ENCODE results near the gene SYCP2L.

Gene SYCP2L

DNA sequence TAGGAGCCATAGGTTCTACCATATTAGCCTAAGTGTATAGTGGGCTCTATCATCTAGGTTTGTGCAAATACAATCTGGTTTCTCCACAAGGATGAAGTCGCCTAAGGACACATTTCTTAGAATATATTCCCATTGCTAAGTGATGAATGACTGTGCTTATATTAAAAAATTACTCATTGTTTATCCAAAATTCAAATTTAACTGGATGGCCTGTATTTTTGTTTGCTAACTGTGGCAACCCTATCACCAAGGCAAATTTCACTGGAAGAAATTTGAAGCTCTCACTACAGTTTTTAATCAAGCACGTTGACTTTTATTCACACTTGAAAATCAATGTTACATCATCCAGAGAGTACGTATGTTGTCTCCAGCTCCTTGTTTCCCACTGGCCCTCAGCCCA lies 18.9 kb upstream of the SYCP2L start:
- H2AFZ ChIP-seq = no peak overlapping the region
- no peaks in the 10 kb centered on the region for H3K36me3 ChIP-seq (ENCODE audit: control insufficient read depth, insufficient read depth, low read length)
- no peak overlapping the region for H3K4me3 ChIP-seq (ENCODE audit: low read depth, low read length)
- no peaks in the 10 kb centered on the region for H3K9me3 ChIP-seq (ENCODE audit: control insufficient read depth, low read length)
- TF ChIP-seq, protein P1, sequence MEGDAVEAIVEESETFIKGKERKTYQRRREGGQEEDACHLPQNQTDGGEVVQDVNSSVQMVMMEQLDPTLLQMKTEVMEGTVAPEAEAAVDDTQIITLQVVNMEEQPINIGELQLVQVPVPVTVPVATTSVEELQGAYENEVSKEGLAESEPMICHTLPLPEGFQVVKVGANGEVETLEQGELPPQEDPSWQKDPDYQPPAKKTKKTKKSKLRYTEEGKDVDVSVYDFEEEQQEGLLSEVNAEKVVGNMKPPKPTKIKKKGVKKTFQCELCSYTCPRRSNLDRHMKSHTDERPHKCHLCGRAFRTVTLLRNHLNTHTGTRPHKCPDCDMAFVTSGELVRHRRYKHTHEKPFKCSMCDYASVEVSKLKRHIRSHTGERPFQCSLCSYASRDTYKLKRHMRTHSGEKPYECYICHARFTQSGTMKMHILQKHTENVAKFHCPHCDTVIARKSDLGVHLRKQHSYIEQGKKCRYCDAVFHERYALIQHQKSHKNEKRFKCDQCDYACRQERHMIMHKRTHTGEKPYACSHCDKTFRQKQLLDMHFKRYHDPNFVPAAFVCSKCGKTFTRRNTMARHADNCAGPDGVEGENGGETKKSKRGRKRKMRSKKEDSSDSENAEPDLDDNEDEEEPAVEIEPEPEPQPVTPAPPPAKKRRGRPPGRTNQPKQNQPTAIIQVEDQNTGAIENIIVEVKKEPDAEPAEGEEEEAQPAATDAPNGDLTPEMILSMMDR (IDR thresholded peaks at IDR 0.05) = no peak
- no peaks in the 10 kb centered on the region for H3K79me2 ChIP-seq
- no peak overlapping the region for H3K9ac ChIP-seq
- peaks cover 10% of the 10 kb centered on the region for H3K4me1 ChIP-seq
- no peak overlapping the region for H3K27ac ChIP-seq
- H3K27me3 ChIP-seq (ENCODE audit: control insufficient read depth, insufficient read depth, low read length) = no peaks in the 10 kb centered on the region
- no peak overlapping the region for H3K4me2 ChIP-seq (ENCODE audit: low read length)

DNA sequence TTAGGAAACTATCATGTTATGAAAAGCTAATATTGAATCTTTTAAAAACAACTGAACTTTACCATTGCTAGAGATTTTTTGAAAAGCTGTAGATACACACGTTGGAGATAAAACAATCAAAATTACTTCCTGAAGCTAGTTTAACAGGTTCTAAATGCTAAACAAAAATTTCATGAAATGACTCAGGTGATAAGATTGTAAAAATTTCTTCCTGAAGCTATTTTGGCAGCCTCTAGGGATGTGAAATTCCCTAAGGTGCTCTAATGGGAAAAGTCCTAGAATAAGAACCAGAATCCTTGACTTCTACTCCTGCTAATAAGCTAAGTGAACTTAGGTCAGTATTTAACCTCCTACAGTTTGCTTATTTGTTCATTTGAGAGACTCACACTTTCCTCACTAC lies 13.5 kb upstream of the SYCP2L start:
- Histone ChIP-seq H3K27me3 (ENCODE audit: control insufficient read depth, insufficient read depth, low read length) (no peaks in the 10 kb centered on the region), H3K79me2 (no peaks in the 10 kb centered on the region), H3K4me3 (ENCODE audit: low read depth, low read length) (no peak overlapping the region), H3K4me1 (peaks cover 50% of the 10 kb centered on the region), H3K9ac (no peak overlapping the region), H2AFZ (no peak overlapping the region), H3K36me3 (ENCODE audit: control insufficient read depth, insufficient read depth, low read length) (no peaks in the 10 kb centered on the region), H3K9me3 (ENCODE audit: control insufficient read depth, low read length) (no peaks in the 10 kb centered on the region), H3K27ac (peak overlapping the region; percentile 98), H3K4me2 (ENCODE audit: low read length) (no peak overlapping the region)
- TF ChIP-seq, protein P1 (IDR thresholded peaks at IDR 0.05) = no peak

DNA sequence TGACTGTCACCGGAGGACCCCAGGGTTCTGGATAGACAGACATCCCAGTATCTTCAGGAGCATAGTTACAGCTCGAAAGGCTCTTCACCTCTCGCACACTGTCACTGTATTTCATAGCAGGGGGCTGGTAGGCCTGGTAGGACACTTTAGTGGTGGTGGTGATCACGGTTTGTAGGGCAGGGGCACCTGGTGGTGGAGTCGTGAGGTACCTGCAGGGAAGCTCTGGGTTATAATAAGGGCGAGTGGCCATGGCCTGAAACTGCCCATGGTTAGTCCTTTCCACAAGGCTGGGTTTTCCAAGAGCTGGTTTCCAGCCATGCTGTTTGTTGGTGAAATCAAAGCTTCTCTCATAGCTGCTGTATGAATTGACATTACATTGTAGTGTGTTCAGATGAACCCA lies 12.6 kb upstream of the SYCP2L start:
- Histone ChIP-seq H3K4me2 (ENCODE audit: low read length) (no peak overlapping the region), H3K36me3 (ENCODE audit: control insufficient read depth, insufficient read depth, low read length) (no peaks in the 10 kb centered on the region), H3K27me3 (ENCODE audit: control insufficient read depth, insufficient read depth, low read length) (no peaks in the 10 kb centered on the region), H3K27ac (peak overlapping the region; percentile 98), H3K79me2 (no peaks in the 10 kb centered on the region), H3K9ac (no peak overlapping the region), H2AFZ (no peak overlapping the region), H3K4me3 (ENCODE audit: low read depth, low read length) (no peak overlapping the region), H3K4me1 (peaks cover 53% of the 10 kb centered on the region), H3K9me3 (ENCODE audit: control insufficient read depth, low read length) (no peaks in the 10 kb centered on the region)
- TF ChIP-seq, protein P1 (IDR thresholded peaks at IDR 0.05) = no peak

DNA sequence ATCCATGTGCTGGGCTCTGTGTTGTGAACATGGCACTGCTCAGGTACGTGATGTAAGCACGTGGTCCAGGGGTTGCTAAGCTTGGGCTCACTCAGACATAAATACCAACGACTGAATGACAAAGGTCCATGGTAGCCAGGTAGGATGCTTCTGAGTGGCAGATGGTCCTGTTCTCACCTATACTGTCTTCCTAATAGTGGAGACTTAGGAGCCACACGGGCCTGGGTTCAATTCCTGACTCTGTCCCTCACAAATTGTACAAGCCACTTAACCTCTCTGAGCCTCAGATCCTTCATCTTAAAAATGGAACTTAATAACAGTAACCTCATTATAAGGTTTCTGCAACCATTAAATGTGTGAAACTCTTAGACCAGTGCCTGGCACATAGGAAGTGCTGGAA lies 11.8 kb upstream of the SYCP2L start:
- TF ChIP-seq, protein P1 (IDR thresholded peaks at IDR 0.05) = no peak
- Histone ChIP-seq H3K36me3 (ENCODE audit: control insufficient read depth, insufficient read depth, low read length) (no peaks in the 10 kb centered on the region), H2AFZ (no peak overlapping the region), H3K9me3 (ENCODE audit: control insufficient read depth, low read length) (no peaks in the 10 kb centered on the region), H3K79me2 (peaks cover 3% of the 10 kb centered on the region), H3K9ac (no peak overlapping the region), H3K4me3 (ENCODE audit: low read depth, low read length) (no peak overlapping the region), H3K27me3 (ENCODE audit: control insufficient read depth, insufficient read depth, low read length) (no peaks in the 10 kb centered on the region), H3K27ac (peak overlapping the region; percentile 98), H3K4me2 (ENCODE audit: low read length) (no peak overlapping the region), H3K4me1 (peaks cover 58% of the 10 kb centered on the region)

DNA sequence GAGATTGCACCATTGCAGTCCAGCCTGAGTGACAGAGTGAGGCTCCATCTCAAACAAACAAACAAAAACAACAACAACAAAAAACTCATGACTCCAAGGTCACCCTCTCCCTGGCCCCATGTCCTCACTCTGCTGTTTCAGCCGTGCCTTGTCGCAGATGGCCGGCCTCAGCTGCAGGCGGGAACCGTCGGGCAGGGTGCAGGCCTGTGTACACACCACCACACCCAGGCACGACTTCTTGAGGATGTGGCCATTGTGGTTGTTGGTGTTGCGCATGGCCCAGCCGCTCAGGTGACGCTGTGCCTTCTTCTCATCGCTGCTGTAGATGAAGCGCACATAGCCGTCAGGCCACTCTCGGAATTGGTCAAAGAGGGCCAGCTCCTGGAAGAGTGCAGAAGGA lies 9.8 kb upstream of the SYCP2L start:
- TF ChIP-seq, protein P1 (IDR thresholded peaks at IDR 0.05) = no peak
- H3K4me2 ChIP-seq (ENCODE audit: low read length) = no peak overlapping the region
- no peak overlapping the region for H2AFZ ChIP-seq

More for the DNA sequence above, 9.8 kb upstream of the SYCP2L start:
- no peaks in the 10 kb centered on the region for H3K9me3 ChIP-seq (ENCODE audit: control insufficient read depth, low read length)
- no peaks in the 10 kb centered on the region for H3K27me3 ChIP-seq (ENCODE audit: control insufficient read depth, insufficient read depth, low read length)
- H3K27ac ChIP-seq = peak overlapping the region; percentile 98
- H3K36me3 ChIP-seq (ENCODE audit: control insufficient read depth, insufficient read depth, low read length) = no peaks in the 10 kb centered on the region
- H3K4me3 ChIP-seq (ENCODE audit: low read depth, low read length) = no peak overlapping the region
- peaks cover 16% of the 10 kb centered on the region for H3K79me2 ChIP-seq
- H3K9ac ChIP-seq = no peak overlapping the region
- H3K4me1 ChIP-seq = peaks cover 62% of the 10 kb centered on the region
